Astrocyte (in vitro differentiated cells and primary cell): ENCODE results near the gene EYS. TPM values are rescaled to one million over a fixed set of nuclear protein-coding genes. Genes with fewer than 3 reads are reported as not detected.

Source experiments
- DNase-seq: peaks from one replicate; pipeline ENCODE4 v3.0.0-alpha.2; 2010; ENCODE audit warnings: low read depth
- FAIRE-seq: peaks from 2 replicates; lab custom pipeline; 2011; peaks lifted over from hg19 to GRCh38; lab: Jason Lieb, UNC
- H2AFZ ChIP-seq: 2 replicates; pipeline ENCODE4 v1.6.0; 2012; ENCODE audit warnings: low read depth, low read length, inconsistent platforms
- H3K27ac ChIP-seq: 2 replicates; pipeline ENCODE4 v1.5.1; 2011; ENCODE audit warnings: low read depth, low read length, inconsistent platforms
- H3K27me3 ChIP-seq: 2 replicates; pipeline ENCODE4 v1.6.0; 2011; ENCODE audit warnings: low read length, inconsistent platforms; ENCODE audit not compliant: insufficient read depth
- H3K36me3 ChIP-seq: 2 replicates; pipeline ENCODE4 v1.5.1; 2011; ENCODE audit warnings: low read length, inconsistent platforms; ENCODE audit not compliant: insufficient read depth
- H3K4me1 ChIP-seq: 2 replicates; pipeline ENCODE4 v1.5.1; 2011; ENCODE audit warnings: low read length, inconsistent platforms; ENCODE audit not compliant: insufficient read depth
- H3K4me2 ChIP-seq: 2 replicates; pipeline ENCODE4 v1.6.0; 2012; ENCODE audit warnings: low read length, inconsistent platforms
- H3K4me3 ChIP-seq: 2 replicates; pipeline ENCODE4 v1.5.1; 2011; ENCODE audit warnings: low read depth, mild to moderate bottlenecking, low read length, inconsistent platforms; ENCODE audit not compliant: insufficient read depth
- H3K79me2 ChIP-seq: 2 replicates; pipeline ENCODE4 v1.6.0; 2012; ENCODE audit warnings: mild to moderate bottlenecking, low read length, inconsistent platforms; ENCODE audit not compliant: insufficient read depth
- H3K9ac ChIP-seq: 2 replicates; pipeline ENCODE4 v1.6.0; 2012; ENCODE audit warnings: mild to moderate bottlenecking, low read length, inconsistent platforms
- H3K9me3 ChIP-seq: 2 replicates; pipeline ENCODE4 v1.5.1; 2012; ENCODE audit warnings: low read depth, mild to moderate bottlenecking, low read length, inconsistent platforms; ENCODE audit not compliant: insufficient read depth
- H4K20me1 ChIP-seq: 2 replicates; pipeline ENCODE4 v1.6.0; 2012; ENCODE audit warnings: low read length, inconsistent platforms; ENCODE audit not compliant: insufficient read depth
- H3K27ac Mint-ChIP-seq: one replicate; pipeline ENCODE4 v1.8.0; 2021; ENCODE audit warnings: mild to moderate bottlenecking, mixed read lengths; ENCODE audit not compliant: unreplicated experiment
- H3K27me3 Mint-ChIP-seq: one replicate; pipeline ENCODE4 v1.8.0; 2021; ENCODE audit warnings: low read depth, mixed read lengths; ENCODE audit not compliant: unreplicated experiment
- H3K36me3 Mint-ChIP-seq: one replicate; pipeline ENCODE4 v1.8.0; 2021; ENCODE audit warnings: low read depth, mixed read lengths; ENCODE audit not compliant: unreplicated experiment
- H3K4me1 Mint-ChIP-seq: one replicate; pipeline ENCODE4 v1.8.0; 2021; ENCODE audit warnings: low read depth, mixed read lengths; ENCODE audit not compliant: unreplicated experiment
- H3K4me3 Mint-ChIP-seq: one replicate; pipeline ENCODE4 v1.8.0; 2021; ENCODE audit warnings: mild to moderate bottlenecking, moderate library complexity, mixed read lengths; ENCODE audit not compliant: unreplicated experiment
- H3K9me3 Mint-ChIP-seq: one replicate; pipeline ENCODE4 v1.8.0; 2021; ENCODE audit warnings: mild to moderate bottlenecking, mixed read lengths; ENCODE audit not compliant: unreplicated experiment
- EZH2 ChIP-seq: IDR thresholded peaks from 2 replicates; pipeline ENCODE4 v1.6.1; 2012; ENCODE audit warnings: mild to moderate bottlenecking, low read length, inconsistent platforms; ENCODE audit not compliant: insufficient read depth
- total RNA-seq: library from RNA; stranded (reverse); gene quantifications from 2 replicates; pipeline ENCODE4 v1.2.1, GENCODE V29; 2021
- TF ChIP-seq, protein P1 (sequence below): IDR thresholded peaks from 2 replicates; pipeline ENCODE4 v1.5.1; 2011; ENCODE audit warnings: low read depth, mild to moderate bottlenecking, inconsistent platforms, low read length, moderate library complexity; ENCODE audit not compliant: insufficient read depth

Gene EYS
- total RNA-seq, 1 donor from 2014 or later = 0.16 TPM

DNA sequence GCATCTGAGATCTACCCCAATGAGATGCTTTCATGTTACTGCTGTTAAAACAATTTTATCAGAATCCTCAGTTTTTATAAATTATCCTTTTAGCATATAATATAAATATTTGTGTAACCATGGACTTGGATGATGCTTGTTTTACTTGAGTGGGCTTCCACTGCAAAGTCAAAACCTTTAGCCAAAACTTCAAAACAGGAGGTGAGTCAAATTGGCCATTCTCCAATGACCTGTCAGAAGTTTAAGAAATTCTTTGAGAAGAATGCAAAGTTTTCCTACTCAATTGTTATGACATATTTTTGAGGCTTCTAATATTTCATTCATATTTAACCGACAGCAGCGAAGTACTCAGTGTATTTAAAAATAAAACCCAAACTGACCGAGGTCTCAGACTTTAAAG lies 507.9 kb downstream of the EYS start:
- Histone ChIP-seq H3K27me3 (no peaks in the 10 kb centered on the region), H3K27ac (no peak overlapping the region), H3K9me3 (no peaks in the 10 kb centered on the region), H2AFZ (no peak overlapping the region), H3K4me2 (no peak overlapping the region), H3K4me1 (no peaks in the 10 kb centered on the region), H3K36me3 (no peaks in the 10 kb centered on the region), H4K20me1 (no peaks in the 10 kb centered on the region), H3K9ac (no peak overlapping the region), H3K4me3 (no peak overlapping the region), H3K79me2 (no peaks in the 10 kb centered on the region)
- no peaks in the 10 kb centered on the region for H3K9me3 Mint-ChIP-seq
- no peaks in the 10 kb centered on the region for H3K36me3 Mint-ChIP-seq
- no peak for FAIRE-seq
- DNase-seq = no peak
- no peaks in the 10 kb centered on the region for H3K27me3 Mint-ChIP-seq
- no peak overlapping the region for H3K27ac Mint-ChIP-seq
- TF ChIP-seq, protein P1, sequence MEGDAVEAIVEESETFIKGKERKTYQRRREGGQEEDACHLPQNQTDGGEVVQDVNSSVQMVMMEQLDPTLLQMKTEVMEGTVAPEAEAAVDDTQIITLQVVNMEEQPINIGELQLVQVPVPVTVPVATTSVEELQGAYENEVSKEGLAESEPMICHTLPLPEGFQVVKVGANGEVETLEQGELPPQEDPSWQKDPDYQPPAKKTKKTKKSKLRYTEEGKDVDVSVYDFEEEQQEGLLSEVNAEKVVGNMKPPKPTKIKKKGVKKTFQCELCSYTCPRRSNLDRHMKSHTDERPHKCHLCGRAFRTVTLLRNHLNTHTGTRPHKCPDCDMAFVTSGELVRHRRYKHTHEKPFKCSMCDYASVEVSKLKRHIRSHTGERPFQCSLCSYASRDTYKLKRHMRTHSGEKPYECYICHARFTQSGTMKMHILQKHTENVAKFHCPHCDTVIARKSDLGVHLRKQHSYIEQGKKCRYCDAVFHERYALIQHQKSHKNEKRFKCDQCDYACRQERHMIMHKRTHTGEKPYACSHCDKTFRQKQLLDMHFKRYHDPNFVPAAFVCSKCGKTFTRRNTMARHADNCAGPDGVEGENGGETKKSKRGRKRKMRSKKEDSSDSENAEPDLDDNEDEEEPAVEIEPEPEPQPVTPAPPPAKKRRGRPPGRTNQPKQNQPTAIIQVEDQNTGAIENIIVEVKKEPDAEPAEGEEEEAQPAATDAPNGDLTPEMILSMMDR = no peak
- no peak for TF ChIP-seq EZH2
- H3K4me1 Mint-ChIP-seq = no peaks in the 10 kb centered on the region
- no peak overlapping the region for H3K4me3 Mint-ChIP-seq

DNA sequence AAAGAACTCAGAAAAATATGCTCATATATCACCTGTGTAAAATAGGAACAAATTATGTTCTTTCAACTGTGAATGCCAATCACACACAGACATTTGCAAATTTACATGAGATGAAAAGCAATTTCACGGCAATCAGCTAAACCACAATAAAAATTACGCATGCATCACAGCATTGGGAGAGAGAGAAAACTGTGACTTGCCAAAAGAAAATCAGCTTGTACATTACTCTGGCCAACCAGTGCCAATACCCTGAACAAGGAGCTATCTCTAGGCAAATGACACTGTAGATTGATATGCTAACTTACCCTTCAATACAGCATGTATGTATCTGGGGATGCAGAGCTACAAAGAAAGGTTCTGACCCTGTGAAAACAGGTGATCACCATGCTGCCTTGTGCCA lies 515.6 kb downstream of the EYS start:
- no peak overlapping the region for H3K9ac ChIP-seq
- H4K20me1 ChIP-seq = no peaks in the 10 kb centered on the region
- H3K4me3 Mint-ChIP-seq = no peak overlapping the region
- no peak for DNase-seq
- no peak for TF ChIP-seq EZH2
- TF ChIP-seq, protein P1 = no peak
- no peaks in the 10 kb centered on the region for H3K9me3 Mint-ChIP-seq
- no peaks in the 10 kb centered on the region for H3K79me2 ChIP-seq
- H3K27ac Mint-ChIP-seq = no peak overlapping the region
- H3K36me3 Mint-ChIP-seq = no peaks in the 10 kb centered on the region
- no peaks in the 10 kb centered on the region for H3K9me3 ChIP-seq
- H3K4me3 ChIP-seq = no peak overlapping the region
- H3K4me2 ChIP-seq = no peak overlapping the region
- no peak overlapping the region for H2AFZ ChIP-seq
- H3K4me1 Mint-ChIP-seq = no peaks in the 10 kb centered on the region
- no peaks in the 10 kb centered on the region for H3K36me3 ChIP-seq
- no peak overlapping the region for H3K27ac ChIP-seq
- H3K27me3 ChIP-seq = no peaks in the 10 kb centered on the region
- FAIRE-seq = no peak
- no peaks in the 10 kb centered on the region for H3K27me3 Mint-ChIP-seq
- no peaks in the 10 kb centered on the region for H3K4me1 ChIP-seq

DNA sequence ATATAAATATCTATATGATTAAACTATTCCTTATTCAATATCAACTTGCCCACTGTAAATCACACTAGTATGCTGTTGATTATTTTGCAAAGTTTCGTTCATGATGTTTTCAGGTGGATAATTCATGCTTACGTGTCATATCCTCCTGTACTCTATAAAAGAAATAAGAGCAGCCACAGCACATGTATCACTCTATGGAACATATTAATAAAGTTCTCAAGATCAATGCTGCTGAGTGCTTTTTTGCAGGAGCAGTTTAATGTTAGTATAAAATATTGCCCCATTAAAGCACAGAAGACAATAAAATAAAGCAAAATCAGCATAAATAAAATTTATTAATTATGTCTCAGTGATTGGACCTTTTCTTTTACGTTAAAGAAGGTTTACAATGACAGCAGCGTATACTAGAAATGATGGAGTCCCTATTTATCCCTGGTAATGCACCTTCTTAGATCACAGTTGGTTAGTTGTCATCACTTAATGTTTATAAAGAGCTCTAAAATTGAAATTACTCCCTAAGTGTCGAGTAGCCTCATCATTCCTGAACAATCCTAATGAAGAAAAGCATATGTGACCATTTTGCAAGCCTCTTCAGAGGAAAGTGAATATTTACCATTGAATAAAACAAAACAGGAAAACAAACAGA lies 517.7 kb downstream of the EYS start:
- Histone ChIP-seq H4K20me1 (no peaks in the 10 kb centered on the region), H3K27me3 (no peaks in the 10 kb centered on the region), H3K4me2 (no peak overlapping the region), H3K9me3 (no peaks in the 10 kb centered on the region), H3K4me3 (no peak overlapping the region), H3K27ac (no peak overlapping the region), H2AFZ (no peak overlapping the region), H3K36me3 (no peaks in the 10 kb centered on the region), H3K9ac (no peak overlapping the region), H3K79me2 (no peaks in the 10 kb centered on the region), H3K4me1 (no peaks in the 10 kb centered on the region)
- Mint-ChIP-seq H3K4me1 (no peaks in the 10 kb centered on the region), H3K4me3 (no peak overlapping the region), H3K36me3 (no peaks in the 10 kb centered on the region), H3K27me3 (no peaks in the 10 kb centered on the region), H3K9me3 (no peaks in the 10 kb centered on the region), H3K27ac (no peak overlapping the region)
- FAIRE-seq = no peak
- DNase-seq = no peak
- TF ChIP-seq, protein P1 = no peak
- TF ChIP-seq EZH2 = no peak
